ENCODE data around the gene ATG16L1.

Gene ATG16L1

GRCh38 chr2:233338046-233338445 is 86.6 kb downstream of the ATG16L1 start:
- DNase-seq: no peak

GRCh38 chr2:233338812-233339368 is 87.4 kb downstream of the ATG16L1 start:
- no peak for DNase-seq

DNA sequence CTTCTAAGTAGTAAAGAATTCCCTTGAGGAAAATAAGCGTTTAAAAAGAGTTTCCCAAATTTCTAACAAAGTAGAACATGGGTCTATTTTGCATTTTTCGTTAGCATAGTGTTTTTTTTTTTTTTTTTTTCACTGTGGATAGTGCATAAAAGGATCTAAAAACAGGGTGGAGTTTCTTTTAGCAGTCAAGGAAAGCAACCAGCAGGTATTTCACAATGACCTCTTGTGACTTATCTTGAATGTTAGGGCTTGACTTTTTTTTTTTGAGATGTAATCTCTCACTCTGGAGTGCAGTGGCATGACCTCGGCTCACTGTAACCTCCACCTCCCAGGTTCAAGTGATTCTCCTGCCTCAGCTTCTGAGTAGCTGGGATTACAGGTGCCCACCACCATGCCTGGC is 88.0 kb downstream of the ATG16L1 start:
- no peak for DNase-seq

GRCh38 chr2:233341296-233341695 is 89.8 kb downstream of the ATG16L1 start:
- no peak for DNase-seq

- no peak for DNase-seq
These were observed 90.8 kb downstream of the ATG16L1 start for GRCh38 chr2:233342301-233342700.

GRCh38 chr2:233343171-233343705 is 91.8 kb downstream of the ATG16L1 start:
- no peak for DNase-seq

Measured in NCI-H1092 treated with DMSO at 0.1 percent for 48 hours (cell line).